ENCODE data around the gene GFRA4.
"Not testable (repeated sequence)": the region's sequence is repeated elsewhere in the genome, so short reads cannot be mapped to it uniquely, and the experiment has no call there.

Gene GFRA4

DNA sequence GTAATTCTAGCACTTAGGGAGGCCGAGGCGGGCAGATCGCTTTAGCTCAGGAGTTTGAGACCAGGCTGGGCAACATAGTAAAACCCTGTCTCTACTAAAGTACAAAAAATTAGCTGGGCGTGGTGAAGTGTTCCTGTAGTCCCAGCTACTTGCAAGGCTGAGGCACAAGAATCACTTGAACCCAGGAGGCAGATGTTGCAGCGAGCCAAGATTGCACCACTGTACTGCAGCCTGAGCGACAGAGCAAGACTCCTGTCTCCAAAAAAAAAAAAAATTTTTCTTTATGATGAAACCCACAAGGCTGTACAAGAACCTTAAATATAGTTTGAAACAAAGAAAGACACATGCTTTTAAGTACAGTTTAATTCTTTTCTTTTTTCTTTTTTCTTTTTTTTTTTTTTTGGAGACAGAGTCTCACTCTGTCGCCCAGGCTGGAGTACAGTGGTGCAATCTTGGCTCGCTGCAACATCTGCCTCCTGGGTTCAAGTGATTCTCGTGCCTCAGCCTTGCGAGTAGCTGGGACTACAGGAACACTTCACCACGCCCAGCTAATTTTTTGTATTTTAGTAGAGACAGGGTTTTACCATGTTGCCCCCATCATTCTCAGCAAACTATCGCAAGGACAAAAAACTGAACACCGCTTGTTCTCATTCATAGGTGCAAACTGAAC, 47.9 kb downstream of the GFRA4 start:
- not testable (repeated sequence) for DNase-seq (ENCODE audit: low read depth)

DNA sequence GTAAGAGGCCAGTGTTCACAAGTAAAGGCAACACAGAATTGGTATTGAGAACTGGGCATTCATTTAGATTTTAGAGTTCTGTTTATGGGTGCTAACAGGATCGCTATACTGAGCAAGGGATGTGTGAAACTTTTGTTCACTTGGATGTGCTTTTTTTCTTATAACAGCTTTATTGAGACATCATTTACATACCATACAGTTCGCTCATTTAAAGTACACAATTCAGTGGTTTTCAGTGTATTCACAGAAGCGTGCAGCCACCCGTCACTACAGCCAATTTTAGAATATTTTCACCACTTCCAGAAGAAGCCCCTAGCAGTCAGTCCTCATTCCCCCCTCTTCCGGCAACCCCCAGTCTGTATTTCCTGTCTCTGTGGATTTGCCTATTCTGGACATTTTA, 48.7 kb downstream of the GFRA4 start:
- no peak for DNase-seq (ENCODE audit: low read depth)

DNA sequence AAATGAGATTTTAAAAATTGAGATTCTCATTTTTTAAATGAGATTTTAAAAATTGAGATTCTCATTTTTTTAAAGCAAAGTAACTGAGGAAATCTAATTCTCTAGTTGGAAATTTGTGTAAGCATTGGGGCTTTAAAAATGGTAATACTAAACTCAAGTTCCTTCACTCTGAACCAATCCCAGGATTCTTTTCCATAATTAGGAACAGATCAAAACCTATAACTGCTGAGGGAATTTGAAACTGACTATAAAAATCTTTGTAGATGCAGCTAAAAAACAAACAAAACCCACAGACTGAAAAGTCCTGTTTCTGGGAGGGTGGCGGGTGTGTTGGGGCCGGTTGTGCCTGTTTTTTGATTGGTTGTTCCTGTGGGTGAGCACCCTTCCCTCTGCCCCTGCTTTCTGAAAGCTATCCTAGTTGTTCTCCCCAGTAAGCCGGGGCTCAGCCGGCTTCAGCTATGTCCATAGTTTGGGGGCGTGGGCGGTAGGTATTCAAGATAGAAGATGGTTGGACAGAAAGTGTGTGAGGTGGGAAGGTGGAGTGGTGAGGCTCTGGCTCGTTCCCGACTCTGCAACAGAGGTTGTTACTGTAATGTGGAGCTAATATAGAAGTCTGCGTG, 49.3 kb downstream of the GFRA4 start:
- DNase-seq (ENCODE audit: low read depth): no peak

DNA sequence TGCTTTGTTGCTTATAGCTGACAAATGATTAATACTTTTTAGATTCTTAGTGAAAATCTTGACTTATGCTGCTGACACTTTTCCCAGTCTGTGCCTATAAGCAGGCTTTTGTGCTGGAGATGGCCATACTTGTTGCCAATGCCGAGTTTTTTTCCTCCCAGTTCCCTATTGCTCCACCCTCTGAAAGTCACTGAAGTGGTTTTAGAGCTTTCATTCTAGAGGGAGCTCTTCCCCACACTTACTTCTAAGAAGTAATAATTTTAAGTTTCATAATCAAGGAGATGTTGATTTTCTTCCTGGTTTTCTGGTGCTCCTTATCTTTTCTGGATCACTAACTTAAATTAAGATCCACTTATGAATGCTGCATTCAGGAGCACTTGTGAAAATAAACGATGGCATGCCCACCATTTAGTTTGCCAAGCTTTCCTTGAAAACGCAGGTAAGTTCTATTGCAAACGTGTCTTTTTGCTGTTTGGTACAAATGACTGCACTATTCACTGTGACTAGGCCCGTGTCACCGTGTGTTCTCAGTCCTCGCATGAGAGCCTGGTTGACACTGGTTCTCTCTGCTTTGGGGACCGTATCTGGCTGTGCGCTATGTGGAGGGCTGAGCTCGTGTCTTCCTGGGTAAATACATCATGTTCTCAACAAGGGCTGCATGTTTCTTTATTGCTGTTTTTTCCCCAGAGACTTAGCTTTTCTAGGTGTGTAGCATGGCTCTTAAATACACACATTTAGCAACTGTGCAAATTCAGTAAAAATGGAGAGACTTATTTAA, 50.2 kb downstream of the GFRA4 start:
- no peak for DNase-seq (ENCODE audit: low read depth)

DNA sequence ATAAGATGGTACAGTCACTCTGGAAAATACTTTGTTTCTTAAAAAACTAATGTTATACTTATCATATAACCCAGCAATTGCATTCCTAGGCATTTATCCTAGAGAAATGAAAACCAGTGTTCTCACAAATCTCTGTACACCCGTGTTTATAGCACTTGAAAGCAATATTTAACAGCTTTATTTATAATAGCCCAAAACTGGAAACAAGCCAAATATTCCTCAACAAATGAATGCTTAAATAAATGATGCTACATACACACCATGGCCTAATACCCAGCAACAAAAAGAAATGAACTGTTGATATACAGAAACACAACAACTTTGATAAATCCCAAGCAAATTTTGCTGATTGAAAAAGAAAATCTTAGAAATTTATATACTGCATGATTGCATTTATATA, 51.3 kb downstream of the GFRA4 start:
- no peak for DNase-seq (ENCODE audit: low read depth)
